Aorta (tissue), 5 donors: ENCODE measurements around the gene ERCC4. TPM values are rescaled to one million over a fixed set of nuclear protein-coding genes. Genes with fewer than 3 reads are reported as not detected.
A peak's percentile ranks its signal among the peaks of the same experiment; 100 is the strongest.
"Not testable (repeated sequence)": the region's sequence is repeated elsewhere in the genome, so short reads cannot be mapped to it uniquely, and the experiment has no call there.

Source experiments
- ATAC-seq: fragments of 200-7000 bp; cut with Tn5 transposase; one replicate; pipeline ENCODE4 v1.9.1; 2022; ENCODE audit warnings: moderate library complexity; ENCODE audit not compliant: low FRiP score
- DNase-seq, 2 donors: peaks; one replicate each; pipeline ENCODE4 v3.0.0-alpha.2; 2020
- H3K27ac ChIP-seq, 2 donors: one replicate each; pipeline ENCODE4 v1.5.1; 2013; ENCODE audit warnings: low read length in 2 of 2, mild to moderate bottlenecking in 2 of 2, moderate library complexity in 2 of 2, control low read depth in 1 of 2, inconsistent platforms in 1 of 2, low read depth in 1 of 2
- H3K27me3 ChIP-seq, 2 donors: one replicate each; pipeline ENCODE4 v1.6.1; 2013; ENCODE audit warnings: control low read depth in 1 of 2, low read length in 1 of 2, mild to moderate bottlenecking in 1 of 2, moderate library complexity in 1 of 2; ENCODE audit not compliant: insufficient read depth in 2 of 2, control insufficient read depth in 1 of 2
- H3K36me3 ChIP-seq, 2 donors: one replicate each; pipeline ENCODE4 v1.6.1; 2013; ENCODE audit warnings: control low read depth in 1 of 2, low read length in 1 of 2, mild to moderate bottlenecking in 1 of 2; ENCODE audit not compliant: insufficient read depth in 2 of 2, control insufficient read depth in 1 of 2
- H3K4me1 ChIP-seq, 2 donors: one replicate each; pipeline ENCODE4 v1.6.1; 2013; ENCODE audit warnings: low read length in 2 of 2, control low read depth in 1 of 2, mild to moderate bottlenecking in 1 of 2, moderate library complexity in 1 of 2; ENCODE audit not compliant: insufficient read depth in 2 of 2, control insufficient read depth in 1 of 2
- H3K4me3 ChIP-seq, 2 donors: one replicate each; pipeline ENCODE4 v1.5.1; 2013; ENCODE audit warnings: low read length in 2 of 2, control low read depth in 1 of 2, mild to moderate bottlenecking in 1 of 2
- H3K9me3 ChIP-seq: one replicate; pipeline ENCODE4 v1.6.1; 2013; ENCODE audit warnings: mild to moderate bottlenecking, low read length; ENCODE audit not compliant: control insufficient read depth
- WGBS, 2 donors: extraction: QIAGEN DNeasy Blood & Tissue Kit; methylation state at CpG; one replicate each; pipeline ENCODE4 v1.1.7; 2013; 5-methylcytosine and 5-hydroxymethylcytosine counted together
- intact Hi-C, 2 donors: fragments of 100-400 bp; cut with DNase I; formaldehyde crosslinking; loops; one replicate each; pipeline versions ENCODE4 v1.14.2 to v1.15.0; 2022
- long read RNA-seq, 2 donors: library from polyadenylated mRNA; unstranded; transcript quantifications; one replicate each; pipeline ENCODE4 v2.0.0, GENCODE V29; 2020 to 2021
- polyA plus RNA-seq, 2 donors: library from polyadenylated mRNA; stranded (reverse); fragments of 200-250 nt; gene quantifications; one replicate each; pipeline ENCODE4 v1.2.3, GENCODE V29; 2013
- total RNA-seq, 2 donors: library from RNA; stranded (reverse); fragmentation: NEBNext Ultra II Directional; extraction: Animal tissue kit (Norgen Biotek cat#: 25700); gene quantifications; one replicate each; pipeline ENCODE4 v1.2.1, GENCODE V29; 2021
- donor health status: healthy with polysubstance abuse.
- donor health status: Bipolar disorder and iron deficiency.
- donor health status: DM: no; HTN: no; CAD: no.
- donor health status: DM: no; HTN: no; CAD: no.
- donor health status: DM: yes; HTN: yes; CAD: no.

Gene ERCC4
- total RNA-seq, result 10 to 100 TPM in 1 of 2 donors, 1 to 10 TPM in 1; 9.1 to 14.0 TPM
- 1 to 10 TPM; 2.2 to 6.4 TPM for polyA plus RNA-seq
- long read RNA-seq, donor 1, transcript ERCC4-207 (6 exons, 2,073 nt), result major isoform, 11 of 22 reads
- long read RNA-seq, donor 1, partial matches to known transcripts, result 6 of 22 reads
- long read RNA-seq, donor 1, other reads (novel, unspliced or antisense), result 3 of 22 reads
- long read RNA-seq, donor 2, transcript ERCC4-207 (6 exons, 2,073 nt), result major isoform, 5 of 8 reads
- long read RNA-seq, donor 2, partial matches to known transcripts, result 2 of 8 reads
- long read RNA-seq, donor 2, other reads (novel, unspliced or antisense), result 0 of 8 reads

DNA sequence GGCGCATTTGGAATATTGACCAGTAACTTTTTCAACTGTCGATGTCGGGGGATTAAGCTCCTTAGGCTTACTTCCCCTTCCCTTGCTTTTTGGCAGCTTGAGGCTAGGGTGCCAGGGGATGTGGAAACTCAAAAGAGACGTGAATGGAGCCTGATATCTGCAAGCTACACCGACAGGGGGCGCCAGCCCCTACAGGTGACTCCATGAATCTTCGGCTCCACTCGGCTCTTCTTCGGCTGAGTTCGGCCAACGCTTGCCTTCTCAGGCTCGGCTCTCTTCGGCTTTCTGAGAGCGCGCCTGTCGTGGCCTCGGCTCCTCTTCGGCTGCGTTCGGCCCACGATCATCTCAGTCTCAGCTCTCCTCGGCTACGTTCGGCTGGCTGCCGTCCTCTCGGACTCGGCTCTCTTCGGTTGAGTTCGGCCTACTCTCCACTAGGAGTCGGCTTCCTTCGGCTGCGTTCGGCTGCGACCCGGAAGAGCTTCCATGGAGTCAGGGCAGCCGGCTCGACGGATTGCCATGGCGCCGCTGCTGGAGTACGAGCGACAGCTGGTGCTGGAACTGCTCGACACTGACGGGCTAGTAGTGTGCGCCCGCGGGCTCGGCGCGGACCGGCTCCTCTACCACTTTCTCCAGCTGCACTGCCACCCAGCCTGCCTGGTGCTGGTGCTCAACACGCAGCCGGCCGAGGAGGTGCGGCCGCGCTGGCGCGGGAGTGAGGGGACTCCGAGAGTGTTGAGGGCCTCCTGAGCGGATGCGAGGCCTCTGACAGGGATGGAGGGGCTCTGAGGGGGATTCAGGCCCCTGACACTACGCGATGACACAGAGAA is at the start of gene ERCC4:
Gene ERCC4 (plus strand): TSS at position 472 of the 827 bp plus-strand sequence. CDS start 12 bp downstream, at position 484.
- Histone ChIP-seq H3K4me1 (no peaks in the 10 kb centered on the region), H3K27ac (peak within 1 kb of the TSS in 1 of 2 donors; percentile 42), H3K36me3 (no peaks in the 10 kb centered on the region), H3K4me3 (peak within 1 kb of the TSS; percentile 52 to 67), H3K27me3 (no peaks in the 10 kb centered on the region), H3K9me3 (no peaks in the 10 kb centered on the region)
- 0% methylated on average over 64 of the region's 64 CpGs for WGBS, 2 donors
- intact Hi-C loops, result loop anchor here (2.0 to 5.0 kb wide), 7 partner anchors 53 to 607 kb away; no protein-coding TSS in a partner anchor
- DNase-seq (peak; percentile 100), ATAC-seq (peak; percentile 99)

- 23 to 30% methylated on average over 5 of the region's 5 CpGs for WGBS, 2 donors
- ATAC-seq (no peak), DNase-seq (no peak)
- Histone ChIP-seq H3K4me1 (peaks cover 0 to 3% of the 10 kb centered on the region in 2 donors), H3K4me3 (no peak overlapping the region), H3K27ac (no peak overlapping the region), H3K27me3 (no peaks in the 10 kb centered on the region), H3K36me3 (no peaks in the 10 kb centered on the region), H3K9me3 (no peaks in the 10 kb centered on the region)
- intact Hi-C loops, result loop anchor here in 1 of 2 donors (5.0 kb wide), 1 partner anchor 107 kb away; no protein-coding TSS in a partner anchor
These were observed 46.0 kb upstream of the ERCC4 start for GRCh38 chr16:13873835-13874438.

DNA sequence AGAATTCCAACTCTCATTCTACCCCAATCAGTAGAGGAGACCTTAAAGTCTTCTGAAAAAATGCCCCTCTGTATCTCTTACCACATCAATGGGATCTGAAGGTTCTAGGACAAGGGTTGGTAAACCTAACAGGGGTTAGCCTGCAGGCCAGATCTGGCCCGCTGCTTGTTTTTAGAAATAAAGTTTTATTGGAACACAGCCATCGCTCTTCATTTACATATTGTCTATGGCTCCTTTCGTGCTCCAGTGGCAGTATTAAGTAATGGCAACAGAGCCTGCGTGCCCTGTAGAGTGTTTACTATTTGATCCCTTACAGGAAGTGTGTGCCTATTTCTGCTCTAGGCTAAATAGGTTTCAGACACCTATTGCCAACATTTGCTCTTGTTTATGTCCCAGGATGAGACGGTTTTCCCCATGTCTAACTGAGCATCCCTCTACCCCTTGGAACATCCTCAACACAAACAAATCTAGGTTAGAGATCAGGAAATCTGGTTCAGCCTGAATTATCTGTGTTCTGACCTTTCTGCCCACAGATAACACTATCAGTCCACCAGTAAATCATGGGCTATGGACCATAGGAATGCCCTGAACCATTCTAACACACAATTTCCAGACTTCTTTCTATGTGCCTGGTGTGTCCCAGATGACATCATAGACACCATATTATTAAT is 44.2 kb upstream of the ERCC4 start:
- H3K27ac ChIP-seq, result no peak overlapping the region
- H3K27me3 ChIP-seq, result no peaks in the 10 kb centered on the region
- no peak overlapping the region for H3K4me3 ChIP-seq
- 88 to 89% methylated on average over 5 of the region's 5 CpGs for WGBS, 2 donors
- H3K4me1 ChIP-seq, result peaks cover 0 to 3% of the 10 kb centered on the region in 2 donors
- DNase-seq, result no peak
- H3K36me3 ChIP-seq, result no peaks in the 10 kb centered on the region
- H3K9me3 ChIP-seq, result no peaks in the 10 kb centered on the region
- ATAC-seq, result no peak
- intact Hi-C loops, result no loop called here

GRCh38 chr16:13883276-13883675 is 36.7 kb upstream of the ERCC4 start:
- no peaks in the 10 kb centered on the region for H3K27me3 ChIP-seq
- WGBS, 2 donors, result 80% methylated on average over 11 of the region's 11 CpGs
- ATAC-seq (no peak), DNase-seq (no peak)
- H3K27ac ChIP-seq, result no peak overlapping the region
- intact Hi-C loops, result no loop called here
- no peaks in the 10 kb centered on the region for H3K4me1 ChIP-seq
- peaks cover 2% of the 10 kb centered on the region for H3K9me3 ChIP-seq
- H3K4me3 ChIP-seq, result no peak overlapping the region
- H3K36me3 ChIP-seq, result no peaks in the 10 kb centered on the region

- Histone ChIP-seq H3K4me1 (no peaks in the 10 kb centered on the region), H3K36me3 (no peaks in the 10 kb centered on the region), H3K27me3 (no peaks in the 10 kb centered on the region), H3K27ac (no peak overlapping the region), H3K9me3 (peaks cover 2% of the 10 kb centered on the region), H3K4me3 (no peak overlapping the region)
- no peak for DNase-seq
- intact Hi-C loops, result no loop called here
- WGBS, 2 donors, result 43 to 56% methylated on average over 3 of the region's 3 CpGs
- ATAC-seq, result no peak
These were observed 36.1 kb upstream of the ERCC4 start for GRCh38 chr16:13883881-13884280.

- WGBS, 2 donors, result 37 to 42% methylated on average over 6 of the region's 6 CpGs
These were observed 34.3 kb upstream of the ERCC4 start for GRCh38 chr16:13885700-13886099.

DNA sequence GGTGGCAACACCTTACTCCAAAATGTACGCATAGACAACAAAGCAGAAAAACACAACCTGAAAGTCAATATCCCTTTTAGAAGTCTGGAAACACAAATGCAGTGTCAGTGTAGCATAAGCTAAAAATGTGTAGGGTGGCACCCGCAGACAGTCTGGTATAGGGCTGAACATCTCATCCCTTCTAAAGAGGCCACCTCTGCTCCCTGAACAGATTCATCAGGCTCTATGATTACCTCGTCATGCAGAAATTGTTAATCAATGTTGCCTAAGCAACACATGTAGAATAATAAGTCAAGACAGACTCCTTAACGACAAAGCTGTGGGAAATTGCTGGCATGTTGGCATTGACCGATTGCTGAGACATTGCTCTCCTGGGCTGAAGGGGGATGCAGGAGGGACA is 33.3 kb upstream of the ERCC4 start:
- DNase-seq (no peak), ATAC-seq (no peak)
- 85 to 92% methylated on average over 5 of the region's 5 CpGs for WGBS, 2 donors
- Histone ChIP-seq H3K4me1 (no peaks in the 10 kb centered on the region), H3K9me3 (peaks cover 2% of the 10 kb centered on the region), H3K27ac (no peak overlapping the region), H3K27me3 (no peaks in the 10 kb centered on the region), H3K36me3 (no peaks in the 10 kb centered on the region), H3K4me3 (no peak overlapping the region)
- intact Hi-C loops, result no loop called here

More at GRCh38 chr16:13885700-13886099, 34.3 kb upstream of the ERCC4 start:
- ATAC-seq (no peak), DNase-seq (no peak)
- peaks cover 2% of the 10 kb centered on the region for H3K9me3 ChIP-seq
- no peak overlapping the region for H3K27ac ChIP-seq
- no peaks in the 10 kb centered on the region for H3K36me3 ChIP-seq
- intact Hi-C loops, result no loop called here
- H3K4me1 ChIP-seq, result no peaks in the 10 kb centered on the region
- no peaks in the 10 kb centered on the region for H3K27me3 ChIP-seq
- H3K4me3 ChIP-seq, result no peak overlapping the region

GRCh38 chr16:13889323-13889722 is 30.6 kb upstream of the ERCC4 start:
- H3K9me3 ChIP-seq, H3K36me3 ChIP-seq, H3K27ac ChIP-seq, intact Hi-C loops, H3K27me3 ChIP-seq, ATAC-seq, DNase-seq, H3K4me3 ChIP-seq, H3K4me1 ChIP-seq: not testable (repeated sequence)
- 92 to 96% methylated on average over 22 of the region's 22 CpGs for WGBS, 2 donors
